Brain microvascular endothelial cell (primary cell): ENCODE data around the gene MTPN.

Source experiments
- DNase-seq: peaks from one replicate; pipeline ENCODE4 v3.0.0-alpha.2; 2020
- H3K27ac ChIP-seq: fragments of 250-450 bp; sonication (Bioruptor Pico); 2 replicates; pipeline ENCODE4 v1.5.1; 2020; ENCODE audit warnings: mild to moderate bottlenecking, moderate library complexity
- H3K27me3 ChIP-seq: fragments of 250-450 bp; sonication (Bioruptor Pico); replicated peaks from 2 replicates; pipeline ENCODE4 v1.5.1; 2020; ENCODE audit warnings: mild to moderate bottlenecking
- H3K36me3 ChIP-seq: fragments of 250-450 bp; sonication (Bioruptor Pico); replicated peaks from 2 replicates; pipeline ENCODE4 v1.5.1; 2020; ENCODE audit warnings: mild to moderate bottlenecking
- H3K4me3 ChIP-seq: 2 replicates; pipeline ENCODE4 v1.5.1; 2011; ENCODE audit warnings: low read depth, mild to moderate bottlenecking, control low read depth, low read length, moderate library complexity
- in situ Hi-C: cut with HindIII; loops from 2 replicates; pipeline ENCODE4 v1.10.0; 2017; ENCODE audit warnings: low sequenced_read_pairs, low pct_ligation_motif_present
- TF ChIP-seq, protein P1 (sequence below): IDR thresholded peaks from 2 replicates; pipeline ENCODE4 v1.5.1; 2011; ENCODE audit warnings: low read depth, mild to moderate bottlenecking, moderate library complexity, low read length, control low read depth, inconsistent platforms; ENCODE audit errors: missing control alignments

MTPN gene

GRCh38 chr7:135970682-135971365 lies 6.3 kb downstream of the MTPN start:
- no peak overlapping the region for H3K27ac ChIP-seq
- in situ Hi-C loops: no loop called here
- no peak overlapping the region for H3K4me3 ChIP-seq
- TF ChIP-seq, protein P1, sequence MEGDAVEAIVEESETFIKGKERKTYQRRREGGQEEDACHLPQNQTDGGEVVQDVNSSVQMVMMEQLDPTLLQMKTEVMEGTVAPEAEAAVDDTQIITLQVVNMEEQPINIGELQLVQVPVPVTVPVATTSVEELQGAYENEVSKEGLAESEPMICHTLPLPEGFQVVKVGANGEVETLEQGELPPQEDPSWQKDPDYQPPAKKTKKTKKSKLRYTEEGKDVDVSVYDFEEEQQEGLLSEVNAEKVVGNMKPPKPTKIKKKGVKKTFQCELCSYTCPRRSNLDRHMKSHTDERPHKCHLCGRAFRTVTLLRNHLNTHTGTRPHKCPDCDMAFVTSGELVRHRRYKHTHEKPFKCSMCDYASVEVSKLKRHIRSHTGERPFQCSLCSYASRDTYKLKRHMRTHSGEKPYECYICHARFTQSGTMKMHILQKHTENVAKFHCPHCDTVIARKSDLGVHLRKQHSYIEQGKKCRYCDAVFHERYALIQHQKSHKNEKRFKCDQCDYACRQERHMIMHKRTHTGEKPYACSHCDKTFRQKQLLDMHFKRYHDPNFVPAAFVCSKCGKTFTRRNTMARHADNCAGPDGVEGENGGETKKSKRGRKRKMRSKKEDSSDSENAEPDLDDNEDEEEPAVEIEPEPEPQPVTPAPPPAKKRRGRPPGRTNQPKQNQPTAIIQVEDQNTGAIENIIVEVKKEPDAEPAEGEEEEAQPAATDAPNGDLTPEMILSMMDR: no peak
- H3K36me3 ChIP-seq: peaks cover 2% of the 10 kb centered on the region
- no peak for DNase-seq
- H3K27me3 ChIP-seq: no peaks in the 10 kb centered on the region

DNA sequence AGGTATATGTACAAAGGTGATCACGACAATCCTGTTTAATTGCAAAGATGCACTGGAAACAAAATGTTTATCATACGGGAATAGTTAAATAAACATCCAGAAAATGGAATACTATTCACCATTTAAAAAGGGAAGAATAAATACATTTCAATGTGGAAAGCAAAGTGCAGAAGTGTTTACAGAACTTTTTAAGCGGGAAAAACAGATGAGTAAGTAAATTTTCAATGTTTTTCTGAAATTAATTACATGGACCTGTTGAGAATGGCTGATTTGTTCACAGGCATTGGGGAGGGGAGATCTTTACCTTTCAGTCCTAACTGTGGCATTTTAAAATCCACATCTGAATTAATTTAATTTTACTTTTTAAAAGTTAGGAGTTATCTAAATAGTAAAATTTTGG lies 7.1 kb downstream of the MTPN start:
- TF ChIP-seq, protein P1: no peak
- in situ Hi-C loops: no loop called here
- Histone ChIP-seq H3K4me3 (no peak overlapping the region), H3K27ac (no peak overlapping the region), H3K36me3 (peaks cover 2% of the 10 kb centered on the region), H3K27me3 (no peaks in the 10 kb centered on the region)
- no peak for DNase-seq

GRCh38 chr7:135966341-135967043 lies 10.7 kb downstream of the MTPN start:
- Histone ChIP-seq H3K27me3 (no peaks in the 10 kb centered on the region), H3K36me3 (peaks cover 2% of the 10 kb centered on the region), H3K27ac (no peak overlapping the region), H3K4me3 (no peak overlapping the region)
- no peak for DNase-seq
- in situ Hi-C loops: no loop called here
- TF ChIP-seq, protein P1: no peak

DNA sequence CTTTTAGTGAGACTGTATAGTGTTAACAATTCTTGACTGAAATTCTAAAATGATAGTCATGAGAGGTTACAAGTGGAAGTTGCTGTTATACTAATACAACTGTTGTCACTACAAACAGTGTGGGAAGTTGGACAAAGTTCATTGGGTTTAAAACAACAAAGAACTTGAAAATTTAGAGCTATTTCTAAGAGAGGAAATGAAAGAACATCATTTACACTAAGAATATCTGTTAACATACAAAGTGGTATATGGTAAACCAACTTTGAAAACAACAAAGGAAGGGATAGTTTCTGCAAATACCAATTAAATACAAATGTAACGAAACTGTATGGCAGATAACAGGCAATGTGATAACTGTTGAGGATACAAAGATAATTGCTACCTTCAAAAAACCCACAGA lies 11.6 kb downstream of the MTPN start:
- no peak for DNase-seq
- in situ Hi-C loops: no loop called here
- no peaks in the 10 kb centered on the region for H3K36me3 ChIP-seq
- H3K27me3 ChIP-seq: no peaks in the 10 kb centered on the region
- H3K4me3 ChIP-seq: no peak overlapping the region
- TF ChIP-seq, protein P1: no peak
- H3K27ac ChIP-seq: no peak overlapping the region

GRCh38 chr7:135964791-135965190 lies 12.4 kb downstream of the MTPN start:
- TF ChIP-seq, protein P1: no peak
- Histone ChIP-seq H3K4me3 (no peak overlapping the region), H3K27ac (no peak overlapping the region), H3K27me3 (no peaks in the 10 kb centered on the region), H3K36me3 (no peaks in the 10 kb centered on the region)
- in situ Hi-C loops: no loop called here
- no peak for DNase-seq
